Effector CD8-positive, alpha-beta T cell (primary cell): ENCODE measurements around the gene SYN1.

Experiments used
- DNase-seq: peaks from one replicate; lab custom pipeline; 2025; lab: John Stamatoyannopoulos, UW

Gene SYN1

DNA sequence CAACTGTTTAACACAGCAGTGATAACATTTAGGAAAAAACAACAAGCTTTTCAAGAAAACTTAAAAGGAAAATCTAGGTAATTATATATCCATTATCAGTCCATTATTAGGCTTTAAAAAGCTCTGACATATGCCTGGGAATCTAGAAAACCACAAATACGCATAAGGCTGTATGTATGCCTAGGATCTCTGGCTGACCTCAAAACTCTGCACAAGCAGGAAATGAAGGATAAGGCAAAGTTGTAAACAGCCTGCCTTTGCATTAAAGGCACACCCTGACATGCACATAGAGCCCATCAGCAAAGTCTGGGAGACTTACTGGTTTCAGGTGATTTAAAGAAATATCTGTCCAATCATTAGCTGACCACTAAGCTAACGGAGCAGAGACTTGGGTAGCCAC, 23.4 kb downstream of the SYN1 start:
- DNase-seq = no peak

- no peak for DNase-seq
Measured at GRCh38 chrX:47595716-47596251, 23.9 kb downstream of the SYN1 start.

- DNase-seq = no peak
Measured at GRCh38 chrX:47593522-47593921, 26.1 kb downstream of the SYN1 start.

DNA sequence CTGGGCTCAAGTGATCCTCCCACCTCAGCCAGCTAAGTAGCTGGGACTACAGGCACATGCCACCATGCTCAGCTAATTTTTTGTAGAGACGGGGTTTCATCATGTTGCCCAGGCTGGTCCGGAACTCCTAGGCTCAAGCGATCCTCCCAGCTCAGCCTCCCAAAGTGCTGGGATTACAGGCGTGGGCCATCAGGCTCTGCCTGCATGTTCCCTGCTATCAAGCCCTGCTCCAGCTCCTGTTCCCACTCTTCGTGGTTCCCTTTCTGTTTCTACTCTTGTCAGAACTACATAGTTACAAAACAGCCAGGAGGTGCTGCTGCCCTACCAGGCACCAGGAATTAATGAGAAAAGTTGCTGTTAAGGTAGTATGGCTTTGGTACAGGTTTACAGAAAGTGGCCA, 28.7 kb downstream of the SYN1 start:
- no peak for DNase-seq

GRCh38 chrX:47587906-47588735, 31.5 kb downstream of the SYN1 start:
- no peak for DNase-seq

DNA sequence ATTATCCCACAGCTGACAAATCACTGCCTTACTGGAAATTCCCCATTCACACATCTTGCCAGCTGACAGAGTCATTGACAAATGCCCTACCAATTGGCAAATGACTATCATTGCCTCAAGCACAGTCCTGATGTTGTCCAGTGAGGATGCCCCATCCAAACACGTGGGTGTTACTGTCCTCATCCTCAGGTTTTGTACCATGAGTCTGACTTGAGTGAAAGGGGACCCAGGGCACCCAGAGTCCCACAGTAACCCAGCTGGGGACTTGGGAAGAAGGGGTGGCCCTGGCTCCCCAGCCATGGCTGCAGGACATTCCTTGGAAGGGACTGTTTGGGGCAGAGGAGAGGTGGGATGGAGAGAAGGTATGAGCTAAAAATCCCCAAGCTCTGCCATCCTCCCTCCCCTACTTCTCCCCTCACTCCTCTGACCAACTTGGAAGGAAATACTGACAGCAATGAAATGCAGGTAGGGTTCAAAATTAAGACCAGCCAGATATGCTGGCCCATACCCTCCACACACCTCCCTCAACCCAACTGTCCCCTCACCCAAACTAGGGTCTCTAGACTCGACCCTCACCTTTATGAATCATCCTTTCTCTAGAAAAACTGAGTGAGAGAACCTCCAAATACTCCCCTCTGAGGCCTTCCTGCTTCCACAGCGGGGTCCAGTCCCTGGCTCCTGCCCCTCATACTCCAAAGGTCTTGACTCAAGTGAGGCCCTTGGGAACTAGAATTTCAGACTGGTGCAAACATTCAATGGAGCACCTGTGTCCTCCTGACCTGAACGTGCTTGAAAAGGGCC, 32.4 kb downstream of the SYN1 start:
- no peak for DNase-seq

GRCh38 chrX:47586043-47586787, 33.4 kb downstream of the SYN1 start:
- no peak for DNase-seq

DNA sequence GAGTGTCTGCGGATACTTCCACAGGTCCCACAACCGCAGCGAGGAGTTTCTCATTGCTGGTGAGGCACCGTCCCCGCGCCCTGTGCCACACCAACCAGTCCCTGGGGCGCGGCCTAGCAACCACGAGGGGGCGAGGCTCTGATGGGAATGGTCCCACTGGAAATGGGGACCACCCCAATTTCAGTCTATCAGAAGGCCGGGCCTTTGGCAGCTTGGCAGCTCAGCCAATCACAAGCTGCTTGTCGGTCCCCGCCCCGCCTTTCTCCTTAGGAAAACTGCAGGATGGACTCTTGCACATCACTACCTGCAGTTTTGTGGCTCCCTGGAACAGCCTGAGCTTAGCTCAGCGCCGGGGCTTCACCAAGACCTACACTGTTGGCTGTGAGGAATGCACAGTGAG, 34.4 kb downstream of the SYN1 start:
- no peak for DNase-seq

GRCh38 chrX:47584714-47585113, 34.9 kb downstream of the SYN1 start:
- DNase-seq = no peak

DNA sequence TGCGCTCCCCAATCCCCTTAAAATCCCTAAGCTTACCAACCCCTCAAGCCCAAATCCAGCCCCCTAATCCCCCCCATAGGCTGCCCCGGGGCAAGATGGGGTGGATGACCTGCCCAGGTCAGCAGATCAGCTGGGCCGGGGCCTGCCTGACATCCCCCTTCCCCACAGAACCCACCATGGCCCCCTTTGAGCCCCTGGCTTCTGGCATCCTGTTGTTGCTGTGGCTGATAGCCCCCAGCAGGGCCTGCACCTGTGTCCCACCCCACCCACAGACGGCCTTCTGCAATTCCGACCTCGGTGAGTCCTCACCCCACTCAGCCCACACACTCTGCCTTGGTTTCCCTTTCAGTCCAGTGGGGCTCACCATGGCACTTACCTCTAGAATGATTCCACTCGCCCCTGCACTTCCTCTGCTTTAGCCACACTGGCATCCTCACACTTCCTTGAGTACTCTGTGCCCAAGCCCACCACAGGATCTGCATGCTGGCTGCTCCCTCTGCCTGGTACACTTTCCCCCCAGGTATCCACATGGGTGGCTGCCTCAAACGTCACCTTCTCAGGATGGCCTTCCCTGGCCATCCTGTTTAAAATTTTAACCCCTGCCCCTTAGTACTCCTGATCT, 36.3 kb downstream of the SYN1 start:
- DNase-seq = no peak

DNA sequence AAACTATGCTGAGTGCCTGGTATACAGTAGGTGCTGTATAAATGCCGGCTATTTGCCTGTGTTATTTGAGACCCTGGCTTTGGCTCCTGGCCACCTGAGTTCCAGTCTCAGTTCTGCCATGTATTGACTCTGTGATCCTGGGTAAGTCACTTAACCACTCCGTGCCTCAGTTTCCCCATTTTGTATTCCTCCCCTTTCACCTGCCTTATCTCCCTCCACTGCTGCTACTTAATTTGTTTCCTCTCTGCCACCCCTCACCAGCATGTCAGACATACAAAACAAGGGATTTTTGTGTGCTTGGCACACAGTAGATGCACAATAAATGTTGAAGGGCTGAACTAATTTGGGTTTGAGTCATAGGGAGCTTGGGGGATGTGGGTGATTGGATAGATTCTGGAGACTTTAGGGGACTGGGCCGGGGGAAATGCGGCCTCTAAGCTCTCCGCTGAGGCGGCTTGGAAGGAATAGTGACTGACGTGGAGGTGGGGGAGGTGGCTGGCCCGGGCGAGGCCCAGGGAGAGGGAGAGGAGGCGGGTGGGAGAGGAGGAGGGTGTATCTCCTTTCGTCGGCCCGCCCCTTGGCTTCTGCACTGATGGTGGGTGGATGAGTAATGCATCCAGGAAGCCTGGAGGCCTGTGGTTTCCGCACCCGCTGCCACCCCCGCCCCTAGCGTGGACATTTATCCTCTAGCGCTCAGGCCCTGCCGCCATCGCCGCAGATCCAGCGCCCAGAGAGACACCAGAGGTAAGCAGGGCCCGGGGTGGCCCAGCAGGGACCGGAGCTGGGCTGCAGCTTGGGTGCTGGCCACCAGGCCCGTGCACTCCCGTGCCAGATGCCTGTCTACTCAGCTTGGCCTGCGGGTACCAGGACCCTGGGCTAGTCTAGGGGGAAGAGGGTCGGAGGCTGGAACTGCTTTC, 37.7 kb downstream of the SYN1 start, which contains the start of gene TIMP1:
TSS of gene TIMP1 (plus strand) at position 706 of the 917 bp plus-strand sequence. CDS start 980 bp downstream, outside the sequence.
- peak; percentile 37 for DNase-seq

DNA sequence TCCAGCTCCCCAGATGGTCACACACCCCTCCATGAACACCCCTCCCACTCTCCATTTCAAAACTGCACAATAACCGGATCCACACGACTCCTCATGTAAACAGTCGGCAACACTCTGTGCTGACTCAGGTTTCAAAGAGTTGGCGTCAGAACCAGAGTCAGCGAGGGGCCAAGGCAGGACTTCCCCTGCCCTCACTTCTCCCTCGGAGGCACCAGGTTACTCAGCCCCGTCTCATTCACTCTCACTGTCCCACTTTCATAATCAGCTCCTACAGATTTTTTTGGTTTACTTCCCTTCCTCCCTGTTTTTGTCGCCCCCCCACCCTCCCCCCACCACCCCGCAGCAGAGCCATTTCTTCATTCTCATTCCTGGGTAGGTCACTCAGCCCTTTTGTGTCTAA, 40.1 kb downstream of the SYN1 start:
- DNase-seq = no peak

DNA sequence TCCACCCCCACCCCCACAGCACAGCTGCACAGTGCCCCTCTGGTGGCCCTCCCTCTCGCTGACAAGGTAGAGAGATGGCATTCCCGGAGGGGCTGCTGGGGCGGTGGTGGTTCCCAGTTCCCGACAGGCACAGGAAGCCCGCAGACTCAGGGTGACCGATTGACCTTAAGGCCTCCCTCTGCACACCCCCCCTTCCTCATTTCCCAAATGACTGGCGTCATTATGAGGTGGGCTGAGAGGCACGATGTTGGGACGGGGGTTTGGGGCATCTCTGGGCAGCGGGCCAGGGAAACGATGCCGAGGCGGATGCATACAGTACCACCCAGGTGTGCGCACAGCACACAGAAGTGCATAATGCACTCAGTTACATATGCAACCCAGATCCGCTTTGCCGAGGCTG, 41.0 kb downstream of the SYN1 start:
- no peak for DNase-seq

GRCh38 chrX:47577901-47578300, 41.8 kb downstream of the SYN1 start:
- no peak for DNase-seq

DNA sequence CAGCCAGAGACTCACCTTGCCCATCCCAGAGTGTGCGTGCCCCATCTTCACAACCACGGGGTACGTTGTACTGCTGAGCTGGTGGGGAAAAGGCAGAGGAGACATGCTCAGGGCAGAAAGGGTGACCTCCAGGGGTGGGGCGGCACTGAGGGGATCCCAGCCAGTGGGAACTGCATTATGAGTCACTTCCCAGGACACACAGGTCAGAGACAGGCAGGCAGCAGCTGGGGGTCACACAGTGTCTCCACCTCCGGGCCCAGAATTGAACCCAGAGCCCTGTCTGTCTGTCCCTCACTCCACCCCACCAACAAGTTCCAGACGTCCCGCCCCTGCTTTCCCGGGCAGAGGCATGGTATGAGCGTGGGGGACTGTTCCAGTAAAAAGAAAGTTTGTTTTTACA, 42.2 kb downstream of the SYN1 start:
- no peak for DNase-seq

DNA sequence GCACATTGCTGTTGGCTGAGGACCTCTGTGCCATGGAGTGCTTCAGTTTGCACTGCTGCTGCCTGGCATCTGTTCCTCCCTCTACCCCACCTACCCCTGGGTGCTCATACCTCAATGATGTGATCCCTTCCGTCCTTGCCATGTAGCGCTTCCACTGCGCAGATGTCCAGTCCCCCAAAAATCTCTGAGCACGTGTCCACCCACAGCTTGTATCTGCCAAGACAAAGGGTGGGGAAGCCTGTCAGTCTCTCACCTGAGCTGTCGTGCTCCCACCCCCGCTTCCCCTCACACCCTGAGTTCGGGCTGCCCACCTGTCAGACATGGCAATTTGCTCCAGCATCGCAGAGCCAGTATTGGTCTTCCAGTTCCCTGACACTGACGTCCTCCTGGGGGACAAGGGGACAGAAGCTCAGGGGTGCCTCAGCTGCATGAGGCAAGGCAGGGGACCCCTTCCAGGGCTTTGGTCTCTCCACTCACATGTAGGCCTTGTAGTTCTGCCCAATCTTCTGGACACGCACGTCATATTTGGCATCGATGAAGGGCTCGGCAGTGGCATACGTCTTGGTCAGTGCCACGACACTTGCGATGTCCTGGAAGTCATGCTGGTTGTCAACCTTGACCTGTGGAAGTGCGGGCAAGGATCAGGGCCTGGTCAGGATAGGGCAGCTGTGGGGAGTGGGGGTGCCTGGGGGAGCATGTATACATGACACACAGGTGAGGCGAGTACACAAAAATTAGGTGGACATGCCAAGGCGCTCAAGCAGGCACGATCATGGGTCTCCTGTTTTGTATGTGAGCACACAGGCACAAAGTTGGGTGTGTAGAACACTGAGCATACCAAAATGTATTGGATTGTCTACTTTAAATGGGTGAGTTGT, 43.4 kb downstream of the SYN1 start:
- DNase-seq = no peak

DNA sequence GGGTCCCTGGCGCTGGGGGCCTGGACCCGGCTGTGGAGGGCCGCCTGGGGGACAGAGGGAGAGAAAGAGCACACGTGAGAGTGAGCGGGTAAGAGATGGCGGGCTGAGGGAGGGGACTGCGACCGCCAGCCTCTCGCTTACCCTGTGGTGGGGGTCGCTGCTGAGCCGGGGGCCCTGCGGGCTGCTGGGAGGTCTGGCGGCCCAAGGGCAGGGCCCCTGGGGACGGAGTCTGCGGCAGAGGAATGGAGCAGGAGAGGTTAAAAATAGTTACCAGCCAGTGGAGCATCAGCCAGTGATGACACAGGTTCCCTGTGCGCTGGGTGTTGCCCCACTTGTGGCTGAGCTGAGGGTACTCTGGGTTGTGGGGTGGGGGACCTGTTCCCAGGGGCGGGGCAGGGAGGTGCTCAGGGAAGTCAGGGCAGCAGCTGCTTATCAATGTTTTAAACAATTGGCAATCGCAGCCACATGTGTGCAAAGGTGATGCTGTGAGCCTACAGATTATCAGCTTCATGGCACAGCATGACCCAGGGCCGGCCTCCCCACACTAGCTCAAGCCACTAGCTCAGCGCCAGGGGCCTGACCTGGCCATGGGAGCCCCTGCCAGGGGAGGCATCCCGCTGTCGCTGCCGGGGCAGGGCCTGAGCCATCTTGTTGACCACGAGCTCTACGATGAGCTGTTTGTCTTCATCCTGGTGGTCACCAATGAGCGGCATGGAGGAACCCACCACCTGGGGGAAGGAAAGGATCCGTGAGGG, 44.9 kb downstream of the SYN1 start:
- no peak for DNase-seq

- no peak for DNase-seq
Measured at GRCh38 chrX:47574076-47574546, 45.5 kb downstream of the SYN1 start.
